ENCODE results near the gene TMEM171.

Gene TMEM171

GRCh38 chr5:73158313-73158712, 37.9 kb downstream of the TMEM171 start (continued):
- TF ChIP-seq PATZ1 (CRISPR knock-in tag; IDR thresholded peaks at IDR 0.05; ENCODE audit: borderline replicate concordance) = no peak
- no peak for TF ChIP-seq SNAI2 (CRISPR knock-in tag; IDR thresholded peaks at IDR 0.05)
- no peak for TF ChIP-seq CREB5 (CRISPR knock-in tag; IDR thresholded peaks at IDR 0.05; ENCODE audit: low read depth)
- no peak for TF ChIP-seq ARNTL (CRISPR knock-in tag; IDR thresholded peaks at IDR 0.05; ENCODE audit: borderline replicate concordance, low read depth)
- no peak for TF ChIP-seq TCF4 (CRISPR knock-in tag; IDR thresholded peaks at IDR 0.05; ENCODE audit: borderline replicate concordance)
- TF ChIP-seq CSRNP3 (CRISPR knock-in tag; IDR thresholded peaks at IDR 0.05) = no peak
- TF ChIP-seq GLIS3 (CRISPR knock-in tag; IDR thresholded peaks at IDR 0.05) = no peak
- TF ChIP-seq ZNF8 (CRISPR knock-in tag; IDR thresholded peaks at IDR 0.05) = no peak

- TF ChIP-seq GLIS3 (CRISPR knock-in tag; IDR thresholded peaks at IDR 0.05) (no peak), PATZ1 (CRISPR knock-in tag; IDR thresholded peaks at IDR 0.05; ENCODE audit: borderline replicate concordance) (no peak), ZFP3 (CRISPR knock-in tag; IDR thresholded peaks at IDR 0.05) (no peak), ARNTL (CRISPR knock-in tag; IDR thresholded peaks at IDR 0.05; ENCODE audit: borderline replicate concordance, low read depth) (no peak), PPARA (CRISPR knock-in tag; IDR thresholded peaks at IDR 0.05; ENCODE audit: borderline replicate concordance) (no peak), CREB5 (CRISPR knock-in tag; IDR thresholded peaks at IDR 0.05; ENCODE audit: low read depth) (no peak), ZNF565 (CRISPR knock-in tag; conservative IDR thresholded peaks at IDR 0.05; ENCODE audit: low read depth) (no peak), BACH2 (CRISPR knock-in tag; IDR thresholded peaks at IDR 0.05; ENCODE audit: borderline replicate concordance) (no peak), ZFP30 (CRISPR knock-in tag; IDR thresholded peaks at IDR 0.05) (no peak), ZNF8 (CRISPR knock-in tag; IDR thresholded peaks at IDR 0.05) (no peak)
- no peak for ATAC-seq
Measured at GRCh38 chr5:73160239-73160671, 39.9 kb downstream of the TMEM171 start.

GRCh38 chr5:73170522-73170921, 50.1 kb downstream of the TMEM171 start:
- no peak for ATAC-seq
- TF ChIP-seq ESRRG (CRISPR knock-in tag; IDR thresholded peaks at IDR 0.05) = no peak
- no peak for TF ChIP-seq TCF4 (CRISPR knock-in tag; IDR thresholded peaks at IDR 0.05; ENCODE audit: borderline replicate concordance)
- TF ChIP-seq ZFP3 (CRISPR knock-in tag; IDR thresholded peaks at IDR 0.05) = no peak
- TF ChIP-seq ZFP30 (CRISPR knock-in tag; IDR thresholded peaks at IDR 0.05) = no peak
- TF ChIP-seq TOX (CRISPR knock-in tag; IDR thresholded peaks at IDR 0.05; ENCODE audit: borderline replicate concordance) = no peak
- no peak for TF ChIP-seq ZNF565 (CRISPR knock-in tag; conservative IDR thresholded peaks at IDR 0.05; ENCODE audit: low read depth)
- TF ChIP-seq SNAI2 (CRISPR knock-in tag; IDR thresholded peaks at IDR 0.05) = no peak
- TF ChIP-seq PATZ1 (CRISPR knock-in tag; IDR thresholded peaks at IDR 0.05; ENCODE audit: borderline replicate concordance) = no peak
- no peak for TF ChIP-seq OSR1 (CRISPR knock-in tag; IDR thresholded peaks at IDR 0.05)

GRCh38 chr5:73171495-73171894, 51.1 kb downstream of the TMEM171 start:
- no peak for ATAC-seq
- no peak for TF ChIP-seq POU6F1 (CRISPR knock-in tag; IDR thresholded peaks at IDR 0.05; ENCODE audit: borderline replicate concordance, low read depth)
- TF ChIP-seq OSR1 (CRISPR knock-in tag; IDR thresholded peaks at IDR 0.05) = no peak
- TF ChIP-seq ZC3H10 (CRISPR knock-in tag; IDR thresholded peaks at IDR 0.05) = no peak
- no peak for TF ChIP-seq ZNF70 (CRISPR knock-in tag; IDR thresholded peaks at IDR 0.05)
- TF ChIP-seq ZNF8 (CRISPR knock-in tag; IDR thresholded peaks at IDR 0.05) = no peak
- no peak for TF ChIP-seq ZFP3 (CRISPR knock-in tag; IDR thresholded peaks at IDR 0.05)
- TF ChIP-seq ZFP30 (CRISPR knock-in tag; IDR thresholded peaks at IDR 0.05) = no peak
- no peak for TF ChIP-seq TOX (CRISPR knock-in tag; IDR thresholded peaks at IDR 0.05; ENCODE audit: borderline replicate concordance)
- no peak for TF ChIP-seq PATZ1 (CRISPR knock-in tag; IDR thresholded peaks at IDR 0.05; ENCODE audit: borderline replicate concordance)
- TF ChIP-seq TCF4 (CRISPR knock-in tag; IDR thresholded peaks at IDR 0.05; ENCODE audit: borderline replicate concordance) = no peak
- TF ChIP-seq ARNTL (CRISPR knock-in tag; IDR thresholded peaks at IDR 0.05; ENCODE audit: borderline replicate concordance, low read depth) = no peak
